Activated CD8-positive, alpha-beta T cell treated with anti-CD3 and anti-CD28 coated beads for 36 hours (primary cell): ENCODE measurements around the gene PECR. TPM values are rescaled to one million over a fixed set of nuclear protein-coding genes. Genes with fewer than 3 reads are reported as not detected.

Source experiments
- ATAC-seq: fragments of 200-7000 bp; cut with Tn5 transposase; one replicate; pipeline ENCODE4 v1.10.0; 2021; ENCODE audit warnings: mild to moderate bottlenecking, moderate library complexity
- CTCF ChIA-PET: fragments of 350-600 bp; sonication (Branson Sonifier 250); formaldehyde crosslinking; loops from one replicate; lab custom pipeline; 2021; ENCODE audit warnings: antibody characterized with exemption; lab: Charles Lee
- POLR2A ChIA-PET: fragments of 350-600 bp; sonication (Branson Sonifier 250); formaldehyde crosslinking; loops from one replicate; lab custom pipeline; 2021; ENCODE audit warnings: antibody characterized with exemption; lab: Charles Lee
- DNase-seq: peaks from one replicate; pipeline ENCODE4 v3.0.0-alpha.2; 2020
- H3K27ac Mint-ChIP-seq: one replicate; pipeline ENCODE4 v1.8.0; 2021; ENCODE audit warnings: mild to moderate bottlenecking, mixed read lengths
- H3K27me3 Mint-ChIP-seq: one replicate; pipeline ENCODE4 v1.8.0; 2021; ENCODE audit warnings: mixed read lengths
- H3K36me3 Mint-ChIP-seq: one replicate; pipeline ENCODE4 v1.8.0; 2021; ENCODE audit warnings: low read depth, mixed read lengths
- H3K4me1 Mint-ChIP-seq: one replicate; pipeline ENCODE4 v1.8.0; 2021; ENCODE audit warnings: low read depth, mixed read lengths
- H3K4me3 Mint-ChIP-seq: one replicate; pipeline ENCODE4 v1.8.0; 2021; ENCODE audit warnings: mild to moderate bottlenecking, moderate library complexity, mixed read lengths
- H3K9me3 Mint-ChIP-seq: one replicate; pipeline ENCODE4 v1.8.0; 2021; ENCODE audit warnings: mixed read lengths
- intact Hi-C: fragments of 100-400 bp; cut with micrococcal nuclease; formaldehyde crosslinking; loops from one replicate; pipeline ENCODE4 v1.10.0; 2022
- total RNA-seq, 2 experiments: library from RNA; stranded (reverse); gene quantifications; one replicate each; pipeline ENCODE4 v1.2.3, GENCODE V29; 2021
- TF ChIP-seq, protein P1 (sequence below): fragments of 200-600 bp; IDR thresholded peaks from one replicate; pipeline ENCODE4 v1.8.0; 2022; ENCODE audit warnings: antibody characterized with exemption, mild to moderate bottlenecking

Gene PECR
- total RNA-seq, 2 experiments from 2014 or later: 21.1 to 22.5 TPM

DNA sequence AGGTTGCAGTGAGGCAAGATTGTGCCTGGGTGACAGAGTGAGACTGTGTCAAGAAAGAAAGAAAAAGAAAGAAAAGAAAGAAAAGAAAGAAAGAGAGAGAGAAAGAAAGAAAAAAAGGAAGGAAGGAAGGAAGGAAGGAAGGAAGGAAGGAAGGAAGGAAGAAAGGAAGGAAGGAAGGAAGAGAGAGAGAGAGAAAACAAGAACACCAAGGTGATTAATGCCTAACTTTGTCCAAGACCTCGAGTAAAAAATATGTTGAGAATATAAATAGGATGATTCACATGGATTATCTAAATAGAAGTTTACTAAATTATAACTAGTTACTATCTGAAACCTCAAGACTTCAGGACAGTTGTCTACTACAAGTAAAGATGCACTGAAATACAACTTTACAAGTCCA lies 7.2 kb downstream of the PECR start:
- peak overlapping the region; percentile 50 for H3K27ac Mint-ChIP-seq
- TF ChIP-seq, protein P1, sequence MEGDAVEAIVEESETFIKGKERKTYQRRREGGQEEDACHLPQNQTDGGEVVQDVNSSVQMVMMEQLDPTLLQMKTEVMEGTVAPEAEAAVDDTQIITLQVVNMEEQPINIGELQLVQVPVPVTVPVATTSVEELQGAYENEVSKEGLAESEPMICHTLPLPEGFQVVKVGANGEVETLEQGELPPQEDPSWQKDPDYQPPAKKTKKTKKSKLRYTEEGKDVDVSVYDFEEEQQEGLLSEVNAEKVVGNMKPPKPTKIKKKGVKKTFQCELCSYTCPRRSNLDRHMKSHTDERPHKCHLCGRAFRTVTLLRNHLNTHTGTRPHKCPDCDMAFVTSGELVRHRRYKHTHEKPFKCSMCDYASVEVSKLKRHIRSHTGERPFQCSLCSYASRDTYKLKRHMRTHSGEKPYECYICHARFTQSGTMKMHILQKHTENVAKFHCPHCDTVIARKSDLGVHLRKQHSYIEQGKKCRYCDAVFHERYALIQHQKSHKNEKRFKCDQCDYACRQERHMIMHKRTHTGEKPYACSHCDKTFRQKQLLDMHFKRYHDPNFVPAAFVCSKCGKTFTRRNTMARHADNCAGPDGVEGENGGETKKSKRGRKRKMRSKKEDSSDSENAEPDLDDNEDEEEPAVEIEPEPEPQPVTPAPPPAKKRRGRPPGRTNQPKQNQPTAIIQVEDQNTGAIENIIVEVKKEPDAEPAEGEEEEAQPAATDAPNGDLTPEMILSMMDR: no peak
- ChIA-PET POLR2A (no interaction called here), CTCF (interaction anchor here (1.3 to 2.6 kb wide), 3 partner anchors 10 to 52 kb away, joined by 3 to 8 read pairs (median 4); no protein-coding TSS in a partner anchor)
- H3K27me3 Mint-ChIP-seq: no peaks in the 10 kb centered on the region
- DNase-seq (no peak), ATAC-seq (no peak)
- no peaks in the 10 kb centered on the region for H3K9me3 Mint-ChIP-seq
- H3K4me1 Mint-ChIP-seq: peaks cover 30% of the 10 kb centered on the region
- intact Hi-C loops: no loop called here
- peaks cover 5% of the 10 kb centered on the region for H3K36me3 Mint-ChIP-seq
- H3K4me3 Mint-ChIP-seq: no peak overlapping the region

DNA sequence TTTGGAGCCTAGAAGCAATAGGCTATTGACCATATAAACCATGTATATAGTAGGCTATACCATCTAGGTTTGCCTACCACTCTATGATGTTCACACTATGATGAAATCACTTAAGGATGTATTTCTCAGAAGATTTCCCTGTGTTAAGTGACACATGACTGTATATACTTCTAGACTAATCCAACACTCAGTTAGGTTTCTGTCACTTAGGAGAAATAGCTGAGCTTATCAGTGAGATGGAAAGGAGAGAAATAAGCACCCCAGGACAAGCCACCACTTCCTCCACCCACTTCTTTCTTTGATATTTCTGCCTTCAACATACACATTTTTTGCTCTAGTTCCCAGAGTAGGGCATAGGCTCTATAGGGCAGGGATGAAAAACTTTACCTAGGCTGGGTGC lies 7.8 kb downstream of the PECR start:
- H3K27ac Mint-ChIP-seq: peak overlapping the region; percentile 50
- intact Hi-C loops: no loop called here
- no peaks in the 10 kb centered on the region for H3K27me3 Mint-ChIP-seq
- DNase-seq (no peak), ATAC-seq (peak; percentile 91)
- H3K36me3 Mint-ChIP-seq: peaks cover 5% of the 10 kb centered on the region
- CTCF ChIA-PET: interaction anchor here (1.2 to 2.6 kb wide), 3 partner anchors 11 to 39 kb away, joined by 3 to 8 read pairs (median 4); no protein-coding TSS in a partner anchor
- peaks cover 32% of the 10 kb centered on the region for H3K4me1 Mint-ChIP-seq
- H3K4me3 Mint-ChIP-seq: no peak overlapping the region
- POLR2A ChIA-PET: interaction anchor here (0.7 kb wide), 1 partner anchor 36 kb away, joined by 3 read pairs; no protein-coding TSS in a partner anchor
- no peaks in the 10 kb centered on the region for H3K9me3 Mint-ChIP-seq
- TF ChIP-seq, protein P1: no peak

DNA sequence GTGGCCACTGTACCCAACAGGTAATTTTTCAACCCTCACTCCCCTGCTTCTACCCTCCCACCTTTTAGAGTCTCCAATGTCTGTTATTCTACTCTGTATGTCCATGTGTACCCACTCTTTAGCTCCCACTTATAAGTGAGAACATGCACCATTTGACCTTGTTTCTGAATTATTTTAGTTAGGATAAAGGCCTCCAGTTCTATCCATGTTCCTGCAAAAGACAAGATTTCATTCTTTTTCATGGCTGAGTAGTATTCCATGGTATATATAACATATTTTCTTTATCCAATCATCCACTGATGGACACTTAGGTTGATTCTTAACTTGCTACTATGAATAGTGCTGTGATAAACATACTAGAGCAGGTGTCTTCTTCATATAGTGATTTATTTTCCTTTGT lies 9.1 kb downstream of the PECR start:
- DNase-seq (no peak), ATAC-seq (no peak)
- no peak overlapping the region for H3K4me3 Mint-ChIP-seq
- no peaks in the 10 kb centered on the region for H3K27me3 Mint-ChIP-seq
- ChIA-PET CTCF (interaction anchor here (0.8 to 2.6 kb wide), 2 partner anchors 13 to 38 kb away, joined by 3 to 8 read pairs; no protein-coding TSS in a partner anchor), POLR2A (interaction anchor here (0.6 kb wide), 1 partner anchor 407 kb away, joined by 3 read pairs; no protein-coding TSS in a partner anchor)
- H3K9me3 Mint-ChIP-seq: no peaks in the 10 kb centered on the region
- TF ChIP-seq, protein P1: no peak
- peaks cover 32% of the 10 kb centered on the region for H3K4me1 Mint-ChIP-seq
- intact Hi-C loops: no loop called here
- H3K36me3 Mint-ChIP-seq: peaks cover 5% of the 10 kb centered on the region
- H3K27ac Mint-ChIP-seq: no peak overlapping the region

DNA sequence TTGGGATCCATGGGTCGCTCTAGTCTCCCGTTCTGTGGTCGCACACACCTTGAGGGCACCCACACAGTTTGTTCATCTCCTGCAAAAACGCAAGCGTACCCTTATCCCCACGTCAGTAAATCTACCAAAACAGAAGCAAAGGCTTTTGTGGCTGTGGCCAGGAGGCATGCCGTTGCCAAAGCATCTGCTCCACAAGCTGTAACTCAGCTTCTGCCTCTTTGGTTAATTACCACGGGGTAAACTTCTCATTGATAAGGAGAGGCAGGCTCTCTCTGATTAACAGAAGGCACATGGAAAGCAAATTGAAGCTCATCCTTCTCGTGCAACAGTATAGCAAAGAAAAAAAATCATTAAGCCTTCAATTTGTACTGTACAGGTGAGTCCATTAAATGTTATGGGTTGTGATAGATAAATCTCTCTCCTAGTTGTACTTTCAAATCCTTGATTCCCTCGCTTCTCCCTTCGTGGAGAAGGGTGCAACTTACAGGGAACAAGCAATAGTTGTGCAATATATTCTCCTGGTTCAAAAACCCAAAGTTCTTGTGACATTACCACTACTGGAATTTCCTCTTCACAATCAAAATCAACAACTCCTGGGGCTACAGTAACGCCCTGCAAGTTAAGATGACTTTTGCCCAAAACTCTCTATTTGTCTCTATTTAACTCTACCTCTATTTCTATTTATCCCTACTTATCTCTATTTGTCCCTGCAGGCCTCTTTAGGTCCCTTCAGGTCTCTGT lies 10.3 kb downstream of the PECR start:
- Mint-ChIP-seq H3K4me1 (peaks cover 32% of the 10 kb centered on the region), H3K9me3 (no peaks in the 10 kb centered on the region), H3K4me3 (no peak overlapping the region), H3K27me3 (no peaks in the 10 kb centered on the region), H3K27ac (no peak overlapping the region), H3K36me3 (peaks cover 5% of the 10 kb centered on the region)
- CTCF ChIA-PET: interaction anchor here (0.6 to 3.5 kb wide), 3 partner anchors 12 to 38 kb away, joined by 4 to 11 read pairs (median 10); partner anchors contain the start of gene XRCC5
- TF ChIP-seq, protein P1: no peak
- POLR2A ChIA-PET: no interaction called here
- intact Hi-C loops: no loop called here
- ATAC-seq (no peak), DNase-seq (no peak)

DNA sequence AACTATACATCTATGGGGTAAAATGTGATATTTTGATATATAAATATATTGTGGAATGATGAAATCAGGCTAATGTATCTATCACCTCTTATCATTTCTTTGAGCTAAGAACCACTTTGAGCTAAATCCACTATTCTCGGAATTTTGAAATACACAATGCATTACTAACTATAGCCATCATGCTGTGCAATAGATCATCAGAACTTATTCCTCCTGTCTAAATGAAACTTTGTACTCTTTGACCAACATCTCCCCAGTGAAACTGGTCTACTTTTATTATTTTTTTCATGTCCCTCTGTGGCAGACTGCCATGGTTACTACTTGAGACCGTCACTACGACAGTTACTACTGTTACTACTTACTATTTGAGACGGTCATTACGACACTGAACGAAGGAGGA lies 11.4 kb downstream of the PECR start:
- Mint-ChIP-seq H3K4me1 (peaks cover 24% of the 10 kb centered on the region), H3K36me3 (peaks cover 5% of the 10 kb centered on the region), H3K27ac (no peak overlapping the region), H3K9me3 (no peaks in the 10 kb centered on the region), H3K4me3 (no peak overlapping the region), H3K27me3 (no peaks in the 10 kb centered on the region)
- ATAC-seq (no peak), DNase-seq (no peak)
- TF ChIP-seq, protein P1: no peak
- intact Hi-C loops: no loop called here
- CTCF ChIA-PET: interaction anchor here (1.2 to 3.5 kb wide), 3 partner anchors 11 to 37 kb away, joined by 5 to 11 read pairs (median 10); partner anchors contain the start of genes PECR and TMEM169
- POLR2A ChIA-PET: no interaction called here
